H1 (cell line): ENCODE results near the gene DSG2. TPM values are rescaled to one million over a fixed set of nuclear protein-coding genes. Genes with fewer than 3 reads are reported as not detected.

Source experiments
- CTCF ChIA-PET: fragments of 300-600 bp; sonication (Branson Sonifier 250); formaldehyde crosslinking; loops from one replicate; lab custom pipeline; 2021; ENCODE audit not compliant: partially characterized antibody; lab: Charles Lee
- POLR2A ChIA-PET: fragments of 300-600 bp; sonication (Branson Sonifier 250); formaldehyde crosslinking; loops from one replicate; lab custom pipeline; 2021; ENCODE audit warnings: inconsistent platforms; ENCODE audit not compliant: partially characterized antibody; lab: Charles Lee
- DNase-seq, 2 experiments: peaks; one replicate each; pipeline versions ENCODE4 v3.0.0 to v3.0.0-alpha.2; 2010 to 2022; ENCODE audit warnings: low spot score in 2 of 2, low read depth in 1 of 2, mixed read lengths in 1 of 2
- FAIRE-seq: peaks from 2 replicates; lab custom pipeline; 2011; peaks lifted over from hg19 to GRCh38; lab: Jason Lieb, UNC
- H2AFZ ChIP-seq: 2 replicates; pipeline ENCODE4 v1.8.1; 2012; ENCODE audit warnings: low read length, inconsistent platforms
- H2AK5ac ChIP-seq: 2 replicates; pipeline ENCODE4 v1.6.1; 2013; ENCODE audit warnings: low read depth, low read length
- H2BK120ac ChIP-seq: replicated peaks from 2 replicates; pipeline ENCODE3; 2013; ENCODE audit warnings: low read depth, low read length, inconsistent platforms
- H2BK12ac ChIP-seq: 2 replicates; pipeline ENCODE4 v1.6.1; 2013; ENCODE audit warnings: low read depth, low read length
- H2BK15ac ChIP-seq: 2 replicates; pipeline ENCODE4 v1.6.1; 2013; ENCODE audit warnings: low read length
- H2BK20ac ChIP-seq: 2 replicates; pipeline ENCODE4 v1.6.1; 2013; ENCODE audit warnings: low read length
- H2BK5ac ChIP-seq: 2 replicates; pipeline ENCODE4 v1.6.1; 2013; ENCODE audit warnings: low read depth, low read length
- H3K14ac ChIP-seq: 2 replicates; pipeline ENCODE4 v1.6.1; 2013; ENCODE audit warnings: inconsistent platforms; ENCODE audit not compliant: insufficient read length
- H3K18ac ChIP-seq: 2 replicates; pipeline ENCODE4 v1.6.1; 2013; ENCODE audit warnings: low read length; ENCODE audit errors: extremely low read depth
- H3K23ac ChIP-seq: 2 replicates; pipeline ENCODE4 v1.6.1; 2013; ENCODE audit warnings: inconsistent platforms; ENCODE audit not compliant: insufficient read length
- H3K23me2 ChIP-seq: 2 replicates; pipeline ENCODE4 v1.6.1; 2013; ENCODE audit warnings: low read depth, low read length
- H3K27ac ChIP-seq: 2 replicates; pipeline ENCODE4 v1.6.1; 2011; ENCODE audit warnings: low read depth, low read length, inconsistent platforms
- H3K27me3 ChIP-seq, 4 experiments: replicated peaks in 1 of 4; 1 replicate in 1 of 4; 2 replicates in 3 of 4; pipeline versions ENCODE4 v1.6.1 to v1.8.1; 2011 to 2013; ENCODE audit warnings: low read length in 3 of 4, mild to moderate bottlenecking in 3 of 4, inconsistent platforms in 2 of 4, mixed read lengths in 2 of 4, moderate library complexity in 1 of 4; ENCODE audit not compliant: control insufficient read depth in 3 of 4, insufficient read depth in 3 of 4; ENCODE audit errors: extremely low read depth in 1 of 4
- H3K36me3 ChIP-seq, 4 experiments: 2 replicates each; pipeline versions ENCODE4 v1.6.1 to v1.8.1; 2011 to 2013; ENCODE audit warnings: mild to moderate bottlenecking in 4 of 4, low read length in 3 of 4, moderate library complexity in 2 of 4, control low read depth in 1 of 4, inconsistent platforms in 1 of 4; ENCODE audit not compliant: insufficient read depth in 4 of 4, control insufficient read depth in 2 of 4
- H3K4ac ChIP-seq: replicated peaks from 2 replicates; pipeline ENCODE3; 2013; ENCODE audit warnings: low read length, low read depth, mixed read lengths, inconsistent platforms; ENCODE audit not compliant: insufficient read length
- H3K4me1 ChIP-seq, 4 experiments: replicated peaks in 1 of 4; 1 replicate in 1 of 4; 2 replicates in 3 of 4; pipeline versions ENCODE4 v1.6.1 to v1.8.1; 2011 to 2013; ENCODE audit warnings: low read length in 3 of 4, inconsistent platforms in 2 of 4, mixed read lengths in 1 of 4; ENCODE audit not compliant: insufficient read depth in 4 of 4, control insufficient read depth in 3 of 4
- H3K4me2 ChIP-seq, 2 experiments: 2 replicates each; pipeline versions ENCODE4 v1.6.1 to v1.8.1; 2011 to 2013; ENCODE audit warnings: low read depth in 2 of 2, low read length in 2 of 2, control low read depth in 1 of 2, inconsistent platforms in 1 of 2, mild to moderate bottlenecking in 1 of 2; ENCODE audit not compliant: insufficient read depth in 1 of 2
- H3K4me3 ChIP-seq, 4 experiments: fragments of 200-600, 300-600 bp in 1 of 4; sonication (generic), shearing (Covaris generic), sonication (Bioruptor Twin) in 1 of 4; 2 replicates each; pipeline versions ENCODE4 v1.5.1 to v1.8.1; 2011 to 2016; ENCODE audit warnings: low read length in 4 of 4, low read depth in 3 of 4, control low read depth in 2 of 4, inconsistent platforms in 2 of 4, mild to moderate bottlenecking in 2 of 4, mixed read lengths in 1 of 4, moderate library complexity in 1 of 4; ENCODE audit not compliant: insufficient read depth in 2 of 4; ENCODE audit errors: extremely low read depth in 1 of 4
- H3K56ac ChIP-seq: replicated peaks from 2 replicates; pipeline ENCODE3; 2013; ENCODE audit warnings: low read depth, mild to moderate bottlenecking, mixed read lengths, low read length, inconsistent platforms; ENCODE audit not compliant: insufficient read length
- H3K79me1 ChIP-seq: 2 replicates; pipeline ENCODE4 v1.6.1; 2013; ENCODE audit warnings: low read depth, low read length, control low read depth
- H3K79me2 ChIP-seq, 2 experiments: 2 replicates each; pipeline versions ENCODE4 v1.6.1 to v1.8.1; 2012 to 2013; ENCODE audit warnings: low read length in 2 of 2, mild to moderate bottlenecking in 2 of 2, inconsistent platforms in 1 of 2; ENCODE audit not compliant: insufficient read depth in 2 of 2, control insufficient read depth in 1 of 2
- H3K9ac ChIP-seq, 4 experiments: replicated peaks in 1 of 4; 1 replicate in 1 of 4; 2 replicates in 3 of 4; pipeline versions ENCODE4 v1.6.1 to v1.8.1; 2011 to 2013; ENCODE audit warnings: low read depth in 3 of 4, low read length in 3 of 4, control low read depth in 2 of 4, mild to moderate bottlenecking in 2 of 4, moderate library complexity in 2 of 4, inconsistent platforms in 1 of 4; ENCODE audit errors: extremely low read depth in 1 of 4
- H3K9me3 ChIP-seq, 2 experiments: 2 replicates each; pipeline versions ENCODE4 v1.6.1 to v1.8.1; 2012 to 2013; ENCODE audit warnings: mild to moderate bottlenecking in 2 of 2, moderate library complexity in 2 of 2, control low read depth in 1 of 2, inconsistent platforms in 1 of 2, low read depth in 1 of 2, low read length in 1 of 2, mixed read lengths in 1 of 2; ENCODE audit not compliant: insufficient read depth in 2 of 2
- H4K20me1 ChIP-seq, 2 experiments: replicated peaks in 1 of 2; 2 replicates each; pipeline versions ENCODE3 to v1.8.1; 2011 to 2013; ENCODE audit warnings: inconsistent platforms in 2 of 2, low read length in 2 of 2, mild to moderate bottlenecking in 1 of 2; ENCODE audit not compliant: insufficient read depth in 2 of 2, control insufficient read depth in 1 of 2
- H4K5ac ChIP-seq: 2 replicates; pipeline ENCODE4 v1.6.1; 2013; ENCODE audit warnings: low read length, low read depth, mixed read lengths, inconsistent platforms; ENCODE audit not compliant: insufficient read length
- H4K8ac ChIP-seq: 2 replicates; pipeline ENCODE4 v1.8.0; 2013; ENCODE audit warnings: mild to moderate bottlenecking, moderate library complexity, low read length, inconsistent platforms; ENCODE audit not compliant: insufficient read depth; ENCODE audit errors: extremely low read depth
- H4K91ac ChIP-seq: replicated peaks from 2 replicates; pipeline ENCODE3; 2013; ENCODE audit warnings: low read length, mixed read lengths, inconsistent platforms; ENCODE audit not compliant: insufficient read length
- BACH1 ChIP-seq: IDR thresholded peaks from 2 replicates; pipeline ENCODE4 v1.6.1; 2012; ENCODE audit warnings: low read length, improper control_type of control experiment
- CBX5 ChIP-seq: fragments of 300-800, 300-1000 bp; sonication (generic); IDR thresholded peaks from 2 replicates; pipeline ENCODE4 v1.7.1; 2016; ENCODE audit warnings: antibody characterized with exemption, low read length, low read depth
- CBX8 ChIP-seq: fragments of 300-800, 300-1000 bp; sonication (generic); IDR thresholded peaks from 2 replicates; pipeline ENCODE4 v1.7.1; 2016; ENCODE audit warnings: low read depth, low read length, borderline replicate concordance
- CEBPB ChIP-seq: IDR thresholded peaks from 2 replicates; pipeline ENCODE4 v1.6.1; 2012; ENCODE audit warnings: low read depth, low read length
- EZH2 ChIP-seq: fragments of 200-600 bp; sonication (generic); IDR thresholded peaks from 2 replicates; pipeline ENCODE4 v1.7.1; 2012; ENCODE audit warnings: low read depth, mild to moderate bottlenecking, moderate library complexity, low read length, inconsistent platforms; ENCODE audit not compliant: severe bottlenecking
- FOSL1 ChIP-seq: IDR thresholded peaks from 2 replicates; pipeline ENCODE4 v1.6.1; 2011; ENCODE audit warnings: mild to moderate bottlenecking, low read depth, low read length, moderate library complexity; ENCODE audit not compliant: insufficient read depth
- PHF8 ChIP-seq: fragments of 200-600 bp; sonication (generic); conservative IDR thresholded peaks from 2 replicates; pipeline ENCODE4 v1.7.1; 2012; ENCODE audit warnings: low read depth, mild to moderate bottlenecking, inconsistent platforms, low read length, moderate library complexity
- POLR2A ChIP-seq, 2 experiments: IDR thresholded peaks; 1 replicate in 1 of 2; 2 replicates in 1 of 2; pipeline ENCODE4 v1.6.1; 2011; ENCODE audit warnings: low read depth in 2 of 2, low read length in 2 of 2, mild to moderate bottlenecking in 2 of 2; ENCODE audit errors: control extremely low read depth in 1 of 2
- POLR2AphosphoS5 ChIP-seq: IDR thresholded peaks from 2 replicates; pipeline ENCODE4 v1.6.1; 2011; ENCODE audit warnings: low read depth, low read length
- RFX5 ChIP-seq: IDR thresholded peaks from 2 replicates; pipeline ENCODE4 v1.6.1; 2011; ENCODE audit warnings: low read depth, low read length, improper control_type of control experiment, borderline replicate concordance
- RNF2 ChIP-seq: fragments of 200-900, 300-1000 bp; sonication (generic); IDR thresholded peaks from 2 replicates; pipeline ENCODE4 v1.7.1; 2016; ENCODE audit warnings: borderline replicate concordance, low read depth, mild to moderate bottlenecking, antibody characterized with exemption, low read length; ENCODE audit not compliant: poor library complexity, severe bottlenecking; ENCODE audit errors: missing control alignments
- RXRA ChIP-seq: IDR thresholded peaks from 2 replicates; pipeline ENCODE4 v1.6.1; 2011; ENCODE audit warnings: low read depth, mild to moderate bottlenecking, low read length, moderate library complexity; ENCODE audit not compliant: insufficient read depth
- TAF1 ChIP-seq: IDR thresholded peaks from 2 replicates; pipeline ENCODE4 v1.6.1; 2011; ENCODE audit warnings: mild to moderate bottlenecking, low read depth, low read length
- WGBS, 2 experiments: shearing (Covaris generic) in 1 of 2; methylation state at CpG; one replicate each; pipeline versions ENCODE4 v1.1.6 to v1.1.7; 2013 to 2015; ENCODE audit warnings: low lambda C conversion rate in 2 of 2, mixed read lengths in 2 of 2, inconsistent platforms in 1 of 2, low coverage in 1 of 2, missing lambda C conversion rate in 1 of 2; ENCODE audit not compliant: insufficient replicate concordance in 2 of 2, insufficient coverage in 1 of 2, insufficient read length in 1 of 2; ENCODE audit errors: extremely low coverage in 1 of 2, missing lambda C conversion rate in 1 of 2; 5-methylcytosine and 5-hydroxymethylcytosine counted together
- polyA plus RNA-seq, 7 experiments: library from polyadenylated mRNA; depleted of rRNA in 3 of 7; stranded (reverse) in 5 of 7; unstranded in 2 of 7; fragments of >200 nt in 5 of 7; fragments of 200-250 nt in 2 of 7; gene quantifications; 1 replicate in 5 of 7; 2 replicates in 1 of 7; 4 replicates in 1 of 7; pipeline versions ENCODE4 v1.2.1 to v1.2.3, GENCODE V29; 2011 to 2013; ENCODE audit warnings: missing spikeins in 2 of 7, mixed read lengths in 2 of 7
- total RNA-seq: library from RNA; stranded (reverse); fragmentation: NEBNext Ultra II Directional; extraction: Animal tissue kit (Norgen Biotek cat#: 25700); gene quantifications from 2 replicates; pipeline ENCODE4 v1.2.1, GENCODE V29; 2021

DSG2 gene
- total and polyA plus RNA-seq, 2 of the 8 experiments (the other 6 are each of a cell fraction or from before 2014, with no cell fraction given): 60.1 to 144 TPM

DNA sequence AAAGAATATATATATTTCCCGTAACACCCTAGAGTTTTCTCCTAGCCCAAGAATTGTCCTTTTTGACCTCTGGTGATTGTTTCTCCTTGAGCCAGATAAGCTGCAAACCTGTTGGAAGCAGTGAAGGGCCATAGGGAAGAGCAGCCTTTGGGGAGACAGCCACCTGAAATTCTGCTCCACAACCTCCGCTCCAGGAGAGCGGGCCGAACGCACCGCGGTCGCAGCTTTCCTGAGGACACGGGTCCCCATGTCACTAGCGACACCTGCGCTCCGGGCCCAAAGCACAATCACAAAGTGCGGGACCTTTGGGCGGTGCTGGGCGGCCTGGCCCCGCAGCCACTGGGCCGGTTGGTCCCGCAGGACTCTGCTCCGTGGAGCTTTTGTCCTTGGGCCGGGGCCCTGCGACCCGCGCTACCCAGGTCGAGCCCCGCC, 557 bp upstream of the DSG2 start:
- H3K4me2 ChIP-seq: peak overlapping the region; percentile 69 to 96
- no peak overlapping the region for H3K4ac ChIP-seq
- H3K23ac ChIP-seq: no peak overlapping the region
- no peak overlapping the region for H2BK20ac ChIP-seq
- ChIA-PET POLR2A (interaction anchor here (0.7 to 1.4 kb wide), 7 partner anchors 9 to 535 kb away, joined by 3 to 7 read pairs (median 3); partner anchors contain the start of gene DSC2), CTCF (no interaction called here)
- H2AFZ ChIP-seq: peak overlapping the region; percentile 95
- H3K27ac ChIP-seq: peak overlapping the region; percentile 67; the same call in 1 of the 2 replicates
- peak overlapping the region; percentile 71; the same call in 1 of the 2 replicates for H2BK5ac ChIP-seq
- H2BK120ac ChIP-seq: no peak overlapping the region
- peaks cover 2 to 10% (median 5%) of the 10 kb centered on the region in 4 experiments; a peak in 5 of 7 replicates for H3K4me1 ChIP-seq
- no peaks in the 10 kb centered on the region for H3K27me3 ChIP-seq
- no peaks in the 10 kb centered on the region for H3K36me3 ChIP-seq
- peak overlapping the region; percentile 94 for H4K91ac ChIP-seq
- H4K8ac ChIP-seq: peak overlapping the region; percentile 97
- no peak overlapping the region for H3K14ac ChIP-seq
- H2BK12ac ChIP-seq: 0 out of 2 replicates have a peak overlapping the region, but pooled peaks have one; percentile 39
- H4K5ac ChIP-seq: peak overlapping the region; percentile 18
- peaks cover 4 to 5% of the 10 kb centered on the region in 2 experiments for H4K20me1 ChIP-seq
- H3K9ac ChIP-seq: peak overlapping the region in 3 of 4 experiments; percentile 0 to 83 (median 79); a peak in 5 of 7 replicates
- peaks cover 5% of the 10 kb centered on the region for H3K79me1 ChIP-seq
- no peak overlapping the region for H2BK15ac ChIP-seq
- H2AK5ac ChIP-seq: no peak overlapping the region
- WGBS, 2 experiments: 11% methylated on average over 19 of the region's 25 CpGs; no CpG with 5 or more reads in 1 of the 2 experiments
- H3K23me2 ChIP-seq: peaks cover 6% of the 10 kb centered on the region; the same call in 1 of the 2 replicates
- H3K4me3 ChIP-seq: peak overlapping the region; percentile 72 to 100 (median 83)
- FAIRE-seq (no peak), DNase-seq (no peak)
- H3K79me2 ChIP-seq: peaks cover 15 to 39% of the 10 kb centered on the region in 2 experiments
- H3K56ac ChIP-seq: peak overlapping the region; percentile 30
- H3K18ac ChIP-seq: peak overlapping the region; percentile 68
- no peaks in the 10 kb centered on the region for H3K9me3 ChIP-seq
- TF ChIP-seq CBX8 (no peak), PHF8 (peak; percentile 33; the same call in 1 of the 2 replicates), POLR2A (IDR thresholded peaks at IDR 0.05; ENCODE audit: control extremely low read depth in 1 of 2, low read depth in 2 of 2, low read length in 2 of 2) (peak in 1 of 2 experiments; percentile 69; a peak in 1 of 3 replicates), EZH2 (no peak), RNF2 (no peak), RFX5 (no peak), CEBPB (no peak), BACH1 (no peak), RXRA (no peak), CBX5 (no peak), TAF1 (no peak), FOSL1 (no peak), POLR2AphosphoS5 (0 out of 2 replicates have a peak, but pooled peaks have one; percentile 10)
